Keratinocyte (primary cell): Measurements from ENCODE around the gene WRNIP1. TPM values are rescaled to one million over a fixed set of nuclear protein-coding genes. Genes with fewer than 3 reads are reported as not detected.

ENCODE experiments used
- DNase-seq: peaks from one replicate; pipeline ENCODE4 v3.0.0-alpha.2; 2011; ENCODE audit warnings: low read depth, missing footprints, low spot score
- FAIRE-seq: peaks from 2 replicates; lab custom pipeline; 2011; peaks lifted over from hg19 to GRCh38; lab: Jason Lieb, UNC
- H2AFZ ChIP-seq: 2 replicates; pipeline ENCODE4 v1.6.0; 2012; ENCODE audit warnings: low read length, control low read depth, inconsistent platforms; ENCODE audit not compliant: control insufficient read depth
- H3K27ac ChIP-seq: 2 replicates; pipeline ENCODE4 v1.5.1; 2011; ENCODE audit warnings: low read length; ENCODE audit not compliant: control insufficient read depth, insufficient read depth
- H3K27me3 ChIP-seq: 3 replicates; pipeline ENCODE4 v1.6.0; 2011; ENCODE audit warnings: low read length; ENCODE audit not compliant: control insufficient read depth, insufficient read depth; ENCODE audit errors: extremely low read depth
- H3K36me3 ChIP-seq, 2 experiments: 2 replicates in 1 of 2; 3 replicates in 1 of 2; pipeline ENCODE4 v1.5.1; 2011; ENCODE audit warnings: low read length in 2 of 2, mild to moderate bottlenecking in 1 of 2; ENCODE audit not compliant: control insufficient read depth in 2 of 2, insufficient read depth in 2 of 2; ENCODE audit errors: extremely low read depth in 1 of 2
- H3K4me1 ChIP-seq: 3 replicates; pipeline ENCODE4 v1.5.1; 2011; ENCODE audit warnings: low read length; ENCODE audit not compliant: control insufficient read depth, insufficient read depth; ENCODE audit errors: extremely low read depth
- H3K4me2 ChIP-seq: 3 replicates; pipeline ENCODE4 v1.6.0; 2011; ENCODE audit warnings: low read depth, low read length; ENCODE audit not compliant: control insufficient read depth, insufficient read depth; ENCODE audit errors: extremely low read depth
- H3K4me3 ChIP-seq, 3 experiments: fragments of 200-600 bp in 1 of 3; sonication (generic) in 1 of 3; 2 replicates in 2 of 3; 3 replicates in 1 of 3; pipeline ENCODE4 v1.5.1; 2011 to 2016; ENCODE audit warnings: low read length in 3 of 3, mild to moderate bottlenecking in 3 of 3, control low read depth in 2 of 3, inconsistent platforms in 1 of 3, low read depth in 1 of 3, mixed read lengths in 1 of 3, mixed run types in 1 of 3, moderate library complexity in 1 of 3; ENCODE audit not compliant: control insufficient read depth in 2 of 3, insufficient read depth in 2 of 3; ENCODE audit errors: extremely low read depth in 1 of 3
- H3K79me2 ChIP-seq: 2 replicates; pipeline ENCODE4 v1.6.0; 2012; ENCODE audit warnings: low read length; ENCODE audit not compliant: control insufficient read depth, insufficient read depth
- H3K9ac ChIP-seq: 3 replicates; pipeline ENCODE4 v1.6.0; 2011; ENCODE audit warnings: low read length; ENCODE audit not compliant: control insufficient read depth, insufficient read depth; ENCODE audit errors: extremely low read depth
- H3K9me1 ChIP-seq: 3 replicates; pipeline ENCODE4 v1.6.0; 2011; ENCODE audit warnings: low read length; ENCODE audit not compliant: control insufficient read depth, insufficient read depth; ENCODE audit errors: extremely low read depth
- H3K9me3 ChIP-seq: 2 replicates; pipeline ENCODE4 v1.5.1; 2012; ENCODE audit warnings: low read depth, low read length; ENCODE audit not compliant: control insufficient read depth
- H4K20me1 ChIP-seq: 3 replicates; pipeline ENCODE4 v1.6.0; 2011; ENCODE audit warnings: low read length; ENCODE audit not compliant: control insufficient read depth, insufficient read depth; ENCODE audit errors: extremely low read depth
- EZH2 ChIP-seq: IDR thresholded peaks from one replicate; pipeline ENCODE4 v1.6.1; 2012; ENCODE audit warnings: inconsistent platforms, mild to moderate bottlenecking, low read length, moderate library complexity
- dilution Hi-C: fragments of 300-500 bp; cut with MboI; formaldehyde crosslinking; loops from one replicate; pipeline ENCODE4 v1.7.0; 2020; ENCODE audit warnings: low sequenced_read_pairs; ENCODE audit not compliant: extremely low pct_ligation_motif_present
- polyA plus RNA-seq, 5 experiments: library from polyadenylated mRNA; depleted of rRNA in 3 of 5; stranded (reverse) in 3 of 5; stranded (forward) in 1 of 5; unstranded in 1 of 5; fragments of >200 nt; gene quantifications; 1 replicate in 1 of 5; 2 replicates in 3 of 5; 3 replicates in 1 of 5; pipeline versions ENCODE4 v1.2.1 to v1.2.3, GENCODE V29; 2011 to 2012; ENCODE audit warnings: missing spikeins in 2 of 5, low read depth in 1 of 5, low replicate concordance in 1 of 5
- TF ChIP-seq, protein P1 (sequence below), 3 experiments: IDR thresholded peaks in 1 of 3; conservative IDR thresholded peaks in 1 of 3; optimal IDR thresholded peaks in 1 of 3; 2 replicates in 2 of 3; 3 replicates in 1 of 3; pipeline versions ENCODE3 to v1.5.1; 2011; ENCODE audit warnings: low read length in 3 of 3, mild to moderate bottlenecking in 3 of 3, moderate library complexity in 2 of 3, control low read depth in 1 of 3, inconsistent platforms in 1 of 3; ENCODE audit not compliant: insufficient read depth in 2 of 3; ENCODE audit errors: extremely low read depth in 1 of 3

Gene WRNIP1
- polyA plus RNA-seq, 1 donor (not counting 4 experiments of a cell fraction or from before 2014, with no cell fraction given) = 52.3 TPM

DNA sequence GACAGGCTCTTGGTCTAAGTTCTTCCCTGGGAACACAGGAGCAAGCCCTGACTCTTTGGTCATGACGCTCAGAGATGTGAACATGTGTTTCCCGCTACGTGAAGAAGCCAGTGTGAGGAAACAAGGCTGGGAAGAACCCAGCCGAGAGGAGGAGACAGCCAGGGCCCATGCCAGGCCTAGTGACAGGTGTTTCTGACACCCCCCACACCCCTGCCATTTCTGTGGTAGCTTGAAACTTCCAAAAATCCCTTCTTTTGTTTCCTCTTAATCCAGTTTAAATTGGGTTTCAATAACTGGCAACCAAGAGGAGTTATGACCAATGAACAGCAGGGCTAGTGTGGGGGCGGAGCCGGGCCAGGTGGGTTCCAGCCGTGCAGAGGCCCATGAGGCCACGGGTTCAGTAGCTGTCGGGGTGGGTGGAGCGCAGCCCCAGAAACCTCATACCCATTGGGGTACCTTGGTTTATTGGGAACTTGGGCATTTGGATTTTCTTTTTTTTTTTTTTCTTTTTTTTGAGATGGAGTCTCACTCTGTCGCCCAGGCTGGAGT is 33.5 kb downstream of the WRNIP1 start:
- Histone ChIP-seq H3K4me1 (peaks cover 12% of the 10 kb centered on the region), H3K36me3 (no peaks in the 10 kb centered on the region), H3K9me3 (no peaks in the 10 kb centered on the region), H3K79me2 (no peaks in the 10 kb centered on the region), H3K9ac (no peak overlapping the region), H3K27me3 (no peaks in the 10 kb centered on the region), H3K9me1 (no peaks in the 10 kb centered on the region), H3K4me2 (no peak overlapping the region), H3K4me3 (no peak overlapping the region), H3K27ac (no peak overlapping the region), H2AFZ (no peak overlapping the region), H4K20me1 (no peaks in the 10 kb centered on the region)
- FAIRE-seq = no peak
- no peak for DNase-seq
- TF ChIP-seq, protein P1, sequence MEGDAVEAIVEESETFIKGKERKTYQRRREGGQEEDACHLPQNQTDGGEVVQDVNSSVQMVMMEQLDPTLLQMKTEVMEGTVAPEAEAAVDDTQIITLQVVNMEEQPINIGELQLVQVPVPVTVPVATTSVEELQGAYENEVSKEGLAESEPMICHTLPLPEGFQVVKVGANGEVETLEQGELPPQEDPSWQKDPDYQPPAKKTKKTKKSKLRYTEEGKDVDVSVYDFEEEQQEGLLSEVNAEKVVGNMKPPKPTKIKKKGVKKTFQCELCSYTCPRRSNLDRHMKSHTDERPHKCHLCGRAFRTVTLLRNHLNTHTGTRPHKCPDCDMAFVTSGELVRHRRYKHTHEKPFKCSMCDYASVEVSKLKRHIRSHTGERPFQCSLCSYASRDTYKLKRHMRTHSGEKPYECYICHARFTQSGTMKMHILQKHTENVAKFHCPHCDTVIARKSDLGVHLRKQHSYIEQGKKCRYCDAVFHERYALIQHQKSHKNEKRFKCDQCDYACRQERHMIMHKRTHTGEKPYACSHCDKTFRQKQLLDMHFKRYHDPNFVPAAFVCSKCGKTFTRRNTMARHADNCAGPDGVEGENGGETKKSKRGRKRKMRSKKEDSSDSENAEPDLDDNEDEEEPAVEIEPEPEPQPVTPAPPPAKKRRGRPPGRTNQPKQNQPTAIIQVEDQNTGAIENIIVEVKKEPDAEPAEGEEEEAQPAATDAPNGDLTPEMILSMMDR (optimal IDR thresholded peaks at IDR 0.05 in 1 of 3, IDR thresholded peaks at IDR 0.05 in 1 of 3, conservative IDR thresholded peaks at IDR 0.05 in 1 of 3; ENCODE audit: extremely low read depth in 1 of 3, insufficient read depth in 2 of 3, low read length in 3 of 3) = no peak
- dilution Hi-C loops = no loop called here

DNA sequence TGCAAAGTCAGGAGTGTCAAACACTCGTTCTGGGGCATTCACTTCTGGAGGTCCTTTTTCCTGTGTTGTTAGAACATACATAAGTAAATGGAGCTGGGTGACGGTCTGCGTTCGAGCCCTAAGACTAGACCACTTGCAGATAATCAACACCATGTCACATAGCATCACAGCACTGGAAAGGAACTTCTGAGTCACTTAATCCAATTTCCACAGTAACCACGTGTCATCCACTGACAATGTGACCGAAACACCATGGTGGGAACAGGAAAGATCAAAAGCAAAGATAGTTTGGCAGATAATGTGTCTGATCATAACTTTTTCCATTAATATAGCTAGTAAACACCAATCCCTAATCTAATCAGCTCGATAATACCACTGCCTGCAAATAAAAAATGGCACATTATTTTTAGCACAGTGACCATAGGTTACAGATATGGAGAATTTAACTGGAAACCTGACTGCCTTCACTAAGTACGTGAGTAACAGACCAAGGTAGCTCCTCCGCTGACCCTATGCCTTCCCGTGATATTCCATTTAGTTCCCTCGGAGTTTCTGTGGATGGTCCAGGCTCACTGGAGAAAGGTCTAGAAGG is 34.8 kb downstream of the WRNIP1 start:
- no peaks in the 10 kb centered on the region for H3K79me2 ChIP-seq
- no peaks in the 10 kb centered on the region for H3K27me3 ChIP-seq
- no peak overlapping the region for H3K27ac ChIP-seq
- FAIRE-seq (no peak), DNase-seq (no peak)
- no peak overlapping the region for H3K4me3 ChIP-seq
- H3K4me1 ChIP-seq = no peaks in the 10 kb centered on the region
- H2AFZ ChIP-seq = no peak overlapping the region
- no peak for TF ChIP-seq EZH2
- TF ChIP-seq, protein P1 (optimal IDR thresholded peaks at IDR 0.05 in 1 of 3, IDR thresholded peaks at IDR 0.05 in 1 of 3, conservative IDR thresholded peaks at IDR 0.05 in 1 of 3; ENCODE audit: extremely low read depth in 1 of 3, insufficient read depth in 2 of 3, low read length in 3 of 3) = no peak
- H3K36me3 ChIP-seq = no peaks in the 10 kb centered on the region
- H3K4me2 ChIP-seq = no peak overlapping the region
- H3K9ac ChIP-seq = no peak overlapping the region
- no peaks in the 10 kb centered on the region for H4K20me1 ChIP-seq
- H3K9me1 ChIP-seq = no peaks in the 10 kb centered on the region
- dilution Hi-C loops = no loop called here
- H3K9me3 ChIP-seq = no peaks in the 10 kb centered on the region
